Lung microvascular endothelial cell (primary cell): ENCODE results near the gene PRIM1. TPM values are rescaled to one million over a fixed set of nuclear protein-coding genes. Genes with fewer than 3 reads are reported as not detected.
"Not testable (repeated sequence)": the region's sequence is repeated elsewhere in the genome, so short reads cannot be mapped to it uniquely, and the experiment has no call there.

ENCODE experiments used
- DNase-seq, 2 donors: peaks; one replicate each; pipeline versions ENCODE4 v3.0.0 to v3.0.0-alpha.2; 2010; ENCODE audit warnings: low read depth in 2 of 2
- total RNA-seq: library from RNA; depleted of rRNA; stranded (reverse); fragments of >200 nt; gene quantifications from 2 replicates; pipeline ENCODE4 v1.2.1, GENCODE V29; 2014

Gene PRIM1
- 2.6 and 5.9 TPM in 2 replicates for total RNA-seq

DNA sequence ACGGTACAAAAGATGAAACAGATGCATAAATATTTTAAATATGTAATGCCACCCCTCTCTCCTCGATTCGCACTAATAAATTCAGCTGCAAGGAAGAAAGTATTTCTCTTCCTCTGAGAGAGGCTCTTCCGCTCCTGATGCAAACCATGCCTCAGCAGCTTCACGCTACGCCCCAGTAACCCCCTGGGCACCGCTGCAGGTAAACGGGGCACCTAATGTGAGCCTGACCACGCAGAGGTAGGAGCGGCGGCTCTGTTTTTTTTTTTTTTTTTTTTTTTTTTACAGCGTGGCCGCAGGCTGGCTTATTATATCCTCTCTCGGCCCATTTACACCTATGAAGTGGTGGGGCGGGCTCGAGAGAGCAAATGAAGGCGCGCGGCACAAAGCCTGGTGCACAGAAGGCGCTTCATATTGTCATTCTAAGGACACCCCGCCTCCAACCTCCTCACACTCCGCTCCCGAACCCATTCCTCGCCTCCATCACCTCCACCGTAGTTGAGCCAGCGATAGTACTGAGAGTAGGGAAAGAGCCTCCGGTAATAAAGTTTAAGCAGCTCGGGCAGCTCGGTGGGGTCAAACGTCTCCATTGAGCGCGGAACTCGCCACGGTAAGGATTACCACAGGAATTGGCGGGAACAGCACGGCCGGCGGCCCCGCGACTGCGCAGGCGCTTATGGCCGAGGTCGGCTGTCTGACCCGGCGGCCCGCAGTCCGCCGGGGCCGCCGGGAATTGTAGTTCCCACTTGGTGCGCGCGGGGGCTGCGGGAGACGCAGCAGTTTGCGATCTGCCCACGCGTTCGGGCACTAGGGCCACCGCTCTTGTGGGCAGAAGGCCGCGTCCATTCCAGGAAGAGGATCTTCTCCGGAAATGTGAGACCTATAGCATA is at the start of gene PRIM1:
Gene PRIM1, minus strand, starts transcription at position 612 of the 887 bp plus-strand sequence. Its CDS starts 25 bp downstream, at position 587.
- DNase-seq: peak; percentile 82 to 85

DNA sequence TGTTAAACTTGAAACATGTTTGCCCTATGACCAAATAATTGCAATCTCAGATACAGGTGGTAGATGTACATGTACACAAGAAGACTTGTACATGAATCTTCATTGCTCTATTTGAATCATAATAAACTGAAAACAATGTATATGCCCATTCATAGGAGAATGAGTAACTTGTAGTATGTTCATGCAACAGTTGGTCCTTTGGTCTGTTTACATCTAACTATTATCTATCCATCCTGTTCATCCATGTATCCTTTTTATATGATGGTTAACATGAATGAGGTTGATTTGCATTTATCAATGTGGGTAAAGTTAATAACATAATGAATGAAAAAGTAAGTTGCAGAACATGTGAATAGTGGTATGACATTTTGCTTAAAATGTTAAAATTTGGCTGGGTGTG is 48.1 kb upstream of the PRIM1 start:
- DNase-seq: no peak

GRCh38 chr12:56799345-56799744 is 47.2 kb upstream of the PRIM1 start:
- not testable (repeated sequence) for DNase-seq

DNA sequence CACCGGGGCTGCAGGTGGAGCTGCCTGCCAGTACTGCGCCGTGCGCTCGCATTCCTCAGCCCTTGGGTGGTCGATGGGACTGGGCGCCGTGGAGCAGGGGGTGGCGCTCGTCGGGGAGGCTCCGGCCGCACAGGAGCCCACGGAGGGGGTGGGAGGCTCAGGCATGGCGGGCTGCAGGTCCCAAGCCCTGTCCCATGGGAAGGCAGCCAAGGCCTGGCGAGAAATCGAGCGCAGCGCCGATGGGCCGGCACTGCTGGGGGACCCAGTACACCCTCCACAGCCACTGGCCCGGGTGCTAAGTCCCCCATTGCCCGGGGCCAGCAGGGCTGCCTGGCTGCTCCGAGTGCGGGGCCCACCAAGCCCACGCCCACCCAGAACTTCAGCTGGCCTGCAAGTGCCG is 43.7 kb upstream of the PRIM1 start:
- not testable (repeated sequence) for DNase-seq

- not testable (repeated sequence) for DNase-seq
These were observed 43.0 kb upstream of the PRIM1 start for GRCh38 chr12:56795046-56795562.

DNA sequence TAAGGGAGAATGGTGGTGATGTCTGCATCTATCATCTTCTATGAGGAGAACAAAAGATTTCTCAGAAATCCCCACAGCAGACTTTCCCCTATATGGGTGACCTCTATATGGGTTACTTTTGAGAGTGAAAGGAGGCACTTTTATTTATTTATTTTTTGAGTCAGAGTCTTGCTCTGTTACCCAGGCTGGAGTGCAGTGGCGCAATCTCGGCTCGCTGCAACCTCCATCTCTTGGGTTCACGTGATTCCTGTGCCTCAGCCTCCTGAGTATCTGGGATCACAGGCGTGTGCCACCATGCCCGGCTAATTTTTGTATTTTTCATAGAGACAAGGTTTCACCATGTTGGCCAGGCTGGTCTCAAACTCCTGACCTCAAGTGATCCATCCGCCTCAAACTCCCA is 41.0 kb upstream of the PRIM1 start:
- DNase-seq: not testable (repeated sequence)

- DNase-seq: no peak
These were observed 40.6 kb upstream of the PRIM1 start for GRCh38 chr12:56792678-56793077.

DNA sequence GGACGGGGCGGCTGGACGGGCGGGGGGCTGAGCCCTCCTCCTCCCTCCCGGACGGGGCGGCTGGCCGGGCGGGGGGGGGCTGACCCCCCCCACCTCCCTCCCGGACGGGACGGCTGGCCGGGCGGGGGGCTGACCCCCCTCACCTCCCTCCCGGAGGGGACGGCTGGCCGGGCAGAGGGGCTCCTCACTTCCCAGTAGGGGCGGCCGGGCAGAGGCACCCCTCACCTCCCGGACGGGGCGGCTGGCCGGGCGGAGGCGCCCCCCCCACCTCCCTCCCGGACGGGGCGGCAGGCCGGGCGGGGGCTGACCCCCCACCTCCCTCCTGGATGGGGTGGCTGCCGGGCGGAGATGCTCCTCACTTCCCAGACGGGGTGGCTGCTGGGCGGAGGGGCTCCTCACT is 37.3 kb upstream of the PRIM1 start:
- DNase-seq: not testable (repeated sequence)

- no peak for DNase-seq
These were observed 35.4 kb upstream of the PRIM1 start for GRCh38 chr12:56787498-56787897.

DNA sequence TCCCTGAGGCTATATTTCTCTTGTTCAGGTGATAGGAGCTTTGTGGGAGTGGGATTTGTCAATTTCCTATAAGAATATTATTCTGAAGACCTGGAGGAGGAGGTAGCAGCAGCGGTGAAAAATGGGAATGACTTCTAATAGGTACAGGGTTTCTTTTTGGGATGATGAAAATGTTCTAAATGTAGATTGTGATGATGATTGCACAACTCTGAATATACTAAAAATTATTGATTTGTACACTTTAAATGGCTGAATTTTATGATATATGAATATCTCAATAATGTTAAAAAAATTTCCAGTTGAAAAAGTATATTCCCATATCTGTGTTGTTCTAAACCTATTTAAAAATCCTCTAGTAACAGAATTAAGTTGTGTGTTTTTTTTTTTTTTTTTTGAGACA is 33.8 kb upstream of the PRIM1 start:
- DNase-seq: no peak

- DNase-seq: no peak
These were observed 33.2 kb upstream of the PRIM1 start for GRCh38 chr12:56785141-56785865.

GRCh38 chr12:56781726-56782125 is 29.6 kb upstream of the PRIM1 start:
- DNase-seq: no peak

DNA sequence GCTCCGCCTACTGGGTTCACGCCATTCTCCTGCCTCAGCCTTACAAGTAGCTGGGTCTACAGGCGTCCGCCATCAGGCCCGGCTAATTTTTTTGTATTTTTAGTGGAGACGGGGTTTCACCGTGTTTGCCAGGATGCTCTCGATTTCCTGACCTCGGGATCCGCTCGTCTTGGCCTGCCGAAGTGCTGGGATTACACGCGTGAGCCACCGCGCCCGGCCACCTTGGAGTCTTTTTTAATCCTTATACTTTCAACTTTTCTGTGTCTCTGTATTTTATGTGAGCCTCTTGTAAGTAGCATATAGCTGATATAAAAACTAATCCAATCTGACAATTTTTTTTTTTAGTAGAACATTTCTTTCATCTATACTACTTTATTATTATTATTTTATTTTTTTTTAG is 26.6 kb upstream of the PRIM1 start:
- no peak for DNase-seq

- DNase-seq: no peak
These were observed 24.5 kb upstream of the PRIM1 start for GRCh38 chr12:56776654-56777053.

GRCh38 chr12:56775638-56776037 is 23.5 kb upstream of the PRIM1 start:
- no peak for DNase-seq

- no peak for DNase-seq
These were observed 21.0 kb upstream of the PRIM1 start for GRCh38 chr12:56773113-56773512.

GRCh38 chr12:56772625-56773024 is 20.5 kb upstream of the PRIM1 start:
- no peak for DNase-seq

DNA sequence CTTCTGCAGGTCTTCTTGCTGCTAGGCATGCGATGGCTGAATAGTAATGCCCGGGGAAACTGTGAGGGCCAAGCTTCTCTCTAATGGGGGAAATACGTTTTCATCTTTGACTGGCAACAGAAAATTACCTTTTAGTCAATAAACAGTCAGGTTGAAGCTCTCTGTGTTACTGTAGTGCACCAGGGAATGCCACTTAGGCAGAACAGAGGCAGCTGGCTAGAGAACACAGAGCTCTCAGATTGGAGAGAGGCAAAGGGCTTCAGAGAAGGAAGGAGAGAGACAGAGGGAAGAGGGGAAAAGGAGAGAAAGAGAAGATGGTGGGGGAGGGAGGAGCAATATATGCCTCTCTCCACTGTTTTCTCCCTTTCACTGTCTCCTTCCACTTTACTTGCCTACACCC is 17.7 kb upstream of the PRIM1 start:
- DNase-seq: no peak

DNA sequence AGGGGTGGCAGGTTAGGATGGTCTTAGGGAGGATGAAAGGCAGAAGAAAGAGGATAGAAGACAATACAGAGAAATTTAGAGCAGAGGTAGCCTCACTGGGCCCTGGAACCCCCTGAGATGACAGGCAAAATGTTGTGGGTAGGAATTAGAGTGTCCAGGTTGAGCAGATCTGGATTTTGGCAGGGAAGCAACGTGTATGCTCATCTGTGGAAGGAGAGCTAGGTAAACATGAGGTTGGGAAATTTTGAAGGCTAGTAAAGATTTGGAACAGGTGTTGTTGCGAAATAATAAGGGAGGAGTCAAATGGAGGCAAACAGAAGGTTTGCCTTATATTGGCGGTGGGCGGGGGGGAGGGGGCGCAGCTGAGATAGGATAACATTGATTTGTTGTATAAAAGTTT is 16.3 kb upstream of the PRIM1 start:
- DNase-seq: no peak

DNA sequence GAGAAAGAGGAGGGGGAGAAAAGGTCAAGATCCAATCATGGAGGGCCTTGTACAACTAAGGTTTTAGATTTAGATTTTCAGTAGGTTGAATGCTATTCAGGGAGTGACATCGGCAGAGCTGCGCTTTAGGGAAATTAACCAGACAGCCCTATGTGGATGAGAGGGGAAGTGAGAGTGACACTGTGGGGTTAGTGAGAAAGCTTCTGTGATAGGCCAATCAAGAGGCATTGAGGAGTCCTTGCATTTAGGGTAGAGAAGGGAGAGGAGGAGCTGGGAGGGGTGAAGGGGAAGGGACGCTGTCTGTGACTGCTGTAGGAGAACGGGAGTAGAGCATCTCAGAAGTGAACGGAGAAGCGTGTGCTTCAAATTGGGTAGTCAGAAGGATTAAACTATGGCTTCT is 14.4 kb upstream of the PRIM1 start:
- no peak for DNase-seq

- no peak for DNase-seq
These were observed 11.9 kb upstream of the PRIM1 start for GRCh38 chr12:56763753-56764657.
